Endothelial cell of umbilical vein (primary cell): ENCODE results near the gene ZC3H13. TPM values are rescaled to one million over a fixed set of nuclear protein-coding genes. Genes with fewer than 3 reads are reported as not detected.

Experiments
- BruUV-seq: library from RNA; stranded (reverse); fragments of 400-500 nt; replicated peaks from 2 replicates; lab custom pipeline; 2021; lab: Mats Ljungman, UMichigan
- CTCF ChIA-PET: fragments of 300-600, 350-600 bp; sonication (Branson Sonifier 250); formaldehyde crosslinking; loops from one replicate; lab custom pipeline; 2021; ENCODE audit warnings: antibody characterized with exemption, inconsistent platforms; lab: Charles Lee
- POLR2A ChIA-PET: fragments of 300-600, 350-600 bp; sonication (Branson Sonifier 250); formaldehyde crosslinking; loops from one replicate; lab custom pipeline; 2021; ENCODE audit warnings: antibody characterized with exemption, inconsistent platforms; lab: Charles Lee
- DNase-seq: peaks from one replicate; pipeline ENCODE4 v3.0.0-alpha.2; 2011; ENCODE audit warnings: low read depth, low spot score
- FAIRE-seq: peaks from 2 replicates; lab custom pipeline; 2011; peaks lifted over from hg19 to GRCh38; lab: Jason Lieb, UNC
- H2AFZ ChIP-seq: 2 replicates; pipeline ENCODE4 v1.6.0; 2012; ENCODE audit warnings: low read depth, low read length, control low read depth, inconsistent platforms
- H3K27ac ChIP-seq: 2 replicates; pipeline ENCODE4 v1.5.1; 2011; ENCODE audit warnings: low read depth, mild to moderate bottlenecking, control low read depth, low read length, moderate library complexity; ENCODE audit not compliant: insufficient read depth
- H3K27me3 ChIP-seq, 2 experiments: 2 replicates each; pipeline versions ENCODE4 v1.6.0 to v1.6.1; 2011; ENCODE audit warnings: low read length in 2 of 2, mixed read lengths in 1 of 2; ENCODE audit not compliant: control insufficient read depth in 2 of 2, insufficient read depth in 2 of 2
- H3K36me3 ChIP-seq, 2 experiments: 2 replicates in 1 of 2; 3 replicates in 1 of 2; pipeline ENCODE4 v1.5.1; 2011; ENCODE audit warnings: low read length in 2 of 2, mild to moderate bottlenecking in 1 of 2, moderate library complexity in 1 of 2; ENCODE audit not compliant: control insufficient read depth in 2 of 2, insufficient read depth in 2 of 2; ENCODE audit errors: extremely low read depth in 1 of 2
- H3K4me1 ChIP-seq: 3 replicates; pipeline ENCODE4 v1.5.1; 2011; ENCODE audit warnings: mild to moderate bottlenecking, low read length; ENCODE audit not compliant: control insufficient read depth, insufficient read depth; ENCODE audit errors: extremely low read depth
- H3K4me2 ChIP-seq: 2 replicates; pipeline ENCODE4 v1.6.1; 2011; ENCODE audit warnings: low read length, control low read depth, mixed read lengths; ENCODE audit not compliant: insufficient read depth
- H3K4me3 ChIP-seq, 3 experiments: fragments of 200-600 bp in 1 of 3; sonication (generic), shearing (Covaris generic) in 1 of 3; replicated peaks in 1 of 3; 2 replicates each; pipeline ENCODE4 v1.5.1; 2011 to 2016; ENCODE audit warnings: control low read depth in 3 of 3, low read length in 3 of 3, mild to moderate bottlenecking in 2 of 3, inconsistent platforms in 1 of 3, low read depth in 1 of 3, moderate library complexity in 1 of 3; ENCODE audit not compliant: insufficient read depth in 1 of 3
- H3K79me2 ChIP-seq: 2 replicates; pipeline ENCODE4 v1.6.0; 2012; ENCODE audit warnings: low read length, inconsistent platforms; ENCODE audit not compliant: control insufficient read depth, insufficient read depth
- H3K9ac ChIP-seq: replicated peaks from 2 replicates; pipeline ENCODE3; 2011; ENCODE audit warnings: low read length, control low read depth; ENCODE audit not compliant: insufficient read depth; ENCODE audit errors: extremely low read depth
- H3K9me1 ChIP-seq: replicated peaks from 3 replicates; pipeline ENCODE4 v1.6.0; 2011; ENCODE audit warnings: mild to moderate bottlenecking, low read length; ENCODE audit not compliant: control insufficient read depth, insufficient read depth; ENCODE audit errors: extremely low read depth
- H3K9me3 ChIP-seq: replicated peaks from 2 replicates; pipeline ENCODE4 v1.5.1; 2012; ENCODE audit warnings: low read length, inconsistent platforms; ENCODE audit not compliant: control insufficient read depth, insufficient read depth
- H4K20me1 ChIP-seq: replicated peaks from 2 replicates; pipeline ENCODE3; 2011; ENCODE audit warnings: mild to moderate bottlenecking, low read length; ENCODE audit not compliant: control insufficient read depth, insufficient read depth; ENCODE audit errors: extremely low read depth
- CTCF ChIP-seq, 2 donors: IDR thresholded peaks; 1 replicate in 1 of 2; 2 replicates in 1 of 2; pipeline ENCODE4 v1.5.1; 2011; ENCODE audit warnings: low read length in 2 of 2, mild to moderate bottlenecking in 2 of 2, moderate library complexity in 2 of 2, control low read depth in 1 of 2, inconsistent platforms in 1 of 2, low read depth in 1 of 2; ENCODE audit not compliant: insufficient read depth in 1 of 2; ENCODE audit errors: extremely low read depth in 1 of 2
- EZH2 ChIP-seq: IDR thresholded peaks from 2 replicates; pipeline ENCODE4 v1.6.1; 2012; ENCODE audit warnings: borderline replicate concordance, low read depth, mild to moderate bottlenecking, moderate library complexity, low read length, inconsistent platforms; ENCODE audit not compliant: severe bottlenecking
- FOS ChIP-seq: IDR thresholded peaks from 2 replicates; pipeline ENCODE4 v1.6.1; 2011; ENCODE audit warnings: mild to moderate bottlenecking, low read length, moderate library complexity, borderline replicate concordance; ENCODE audit not compliant: insufficient read depth
- GATA2 ChIP-seq: IDR thresholded peaks from 2 replicates; pipeline ENCODE4 v1.7.0; 2011; ENCODE audit warnings: low read depth, mild to moderate bottlenecking, moderate library complexity, mixed read lengths, low read length; ENCODE audit not compliant: insufficient read length, insufficient read depth
- JUN ChIP-seq: IDR thresholded peaks from 2 replicates; pipeline ENCODE4 v1.6.1; 2011; ENCODE audit warnings: borderline replicate concordance, low read depth; ENCODE audit not compliant: insufficient read length, insufficient read depth
- MAX ChIP-seq: IDR thresholded peaks from 2 replicates; pipeline ENCODE4 v1.6.1; 2011; ENCODE audit not compliant: insufficient read depth, insufficient read length
- MYC ChIP-seq: IDR thresholded peaks from one replicate; pipeline ENCODE4 v1.6.1; 2011; ENCODE audit warnings: mild to moderate bottlenecking, low read depth, low read length
- POLR2A ChIP-seq: IDR thresholded peaks from 2 replicates; pipeline ENCODE4 v1.6.1; 2012; ENCODE audit warnings: low read depth, mild to moderate bottlenecking, control low read depth, low read length
- POLR2AphosphoS5 ChIP-seq: IDR thresholded peaks from 2 replicates; pipeline ENCODE4 v1.6.1; 2012; ENCODE audit warnings: low read depth, mild to moderate bottlenecking, control low read depth, low read length, moderate library complexity; ENCODE audit not compliant: insufficient read depth
- dilution Hi-C: fragments of 300-500 bp; cut with MboI; formaldehyde crosslinking; loops from one replicate; pipeline ENCODE4 v1.15.0; 2019; ENCODE audit warnings: low sequenced_read_pairs; ENCODE audit not compliant: extremely low pct_ligation_motif_present
- intact Hi-C: fragments of 100-400 bp; cut with micrococcal nuclease; formaldehyde crosslinking; loops from one replicate; pipeline ENCODE4 v1.10.0; 2022
- polyA plus RNA-seq, 4 experiments: library from polyadenylated mRNA; depleted of rRNA in 3 of 4; stranded (reverse) in 3 of 4; unstranded in 1 of 4; fragments of >200 nt; gene quantifications; 2 replicates each; pipeline versions ENCODE4 v1.2.1 to v1.2.3, GENCODE V29; 2011 to 2012; ENCODE audit warnings: missing spikeins in 1 of 4
- total RNA-seq: library from RNA; stranded (reverse); gene quantifications from 2 replicates; pipeline ENCODE4 v1.2.3, GENCODE V29; 2021

Gene ZC3H13
- total and polyA plus RNA-seq, 2 donors (not counting 3 experiments of a cell fraction or from before 2014, with no cell fraction given), result 3.8 to 36.6 TPM

- H3K4me2 ChIP-seq, result no peak overlapping the region
- ChIA-PET CTCF (no interaction called here), POLR2A (no interaction called here)
- FAIRE-seq, result no peak
- dilution Hi-C loops (no loop called here), intact Hi-C loops (no loop called here)
- H4K20me1 ChIP-seq, result no peaks in the 10 kb centered on the region
- H3K4me1 ChIP-seq, result no peaks in the 10 kb centered on the region
- H3K4me3 ChIP-seq, result no peak overlapping the region
- no peaks in the 10 kb centered on the region for H3K9me1 ChIP-seq
- peaks cover 6 to 14% of the 10 kb centered on the region in 2 experiments for H3K36me3 ChIP-seq
- no peak for DNase-seq
- no peak overlapping the region for H3K9ac ChIP-seq
- no peak overlapping the region for H2AFZ ChIP-seq
- no peaks in the 10 kb centered on the region for H3K9me3 ChIP-seq
- H3K27me3 ChIP-seq, result no peaks in the 10 kb centered on the region
- TF ChIP-seq POLR2AphosphoS5, result no peak
- TF ChIP-seq POLR2A, result no peak
- no peak for TF ChIP-seq EZH2
- no peak for TF ChIP-seq MYC
- TF ChIP-seq JUN, result no peak
- no peak for TF ChIP-seq CTCF (IDR thresholded peaks at IDR 0.05; ENCODE audit: extremely low read depth in 1 of 2, insufficient read depth in 1 of 2, low read depth in 1 of 2, low read length in 2 of 2)
- no peak for TF ChIP-seq MAX
- TF ChIP-seq GATA2, result no peak
- TF ChIP-seq FOS, result no peak
- BruUV-seq, result no TSS peak
- no peak overlapping the region for H3K27ac ChIP-seq
- H3K79me2 ChIP-seq, result no peaks in the 10 kb centered on the region
These were observed 78.0 kb downstream of the ZC3H13 start for GRCh38 chr13:45974500-45974899.
